Esophagus muscularis mucosa (tissue), 4 donors: ENCODE measurements around the gene CCDC12.

Source experiments
- EP300 ChIP-seq: sonication (generic); formaldehyde crosslinking; IDR thresholded peaks from one replicate; pipeline ENCODE4 v1.6.1; 2017; ENCODE audit warnings: antibody characterized with exemption
- POLR2A ChIP-seq: fragments of 450-650 bp; IDR thresholded peaks from one replicate; pipeline ENCODE4 v1.6.1; 2017; ENCODE audit warnings: antibody characterized with exemption, moderate library complexity, mild to moderate bottlenecking, low read depth
- POLR2AphosphoS5 ChIP-seq, 2 donors: sonication (generic); formaldehyde crosslinking; IDR thresholded peaks; one replicate each; pipeline ENCODE4 v1.6.1; 2017; ENCODE audit warnings: antibody characterized with exemption in 2 of 2
- TF ChIP-seq, protein P1 (sequence below), 3 experiments: fragments of 200-600 bp in 2 of 3; fragments of 450-650 bp in 1 of 3; sonication (generic) in 2 of 3; IDR thresholded peaks; one replicate each; pipeline ENCODE4 v1.5.1; 2017 to 2019; ENCODE audit warnings: antibody characterized with exemption in 3 of 3, mild to moderate bottlenecking in 2 of 3, moderate library complexity in 1 of 3

DNA sequence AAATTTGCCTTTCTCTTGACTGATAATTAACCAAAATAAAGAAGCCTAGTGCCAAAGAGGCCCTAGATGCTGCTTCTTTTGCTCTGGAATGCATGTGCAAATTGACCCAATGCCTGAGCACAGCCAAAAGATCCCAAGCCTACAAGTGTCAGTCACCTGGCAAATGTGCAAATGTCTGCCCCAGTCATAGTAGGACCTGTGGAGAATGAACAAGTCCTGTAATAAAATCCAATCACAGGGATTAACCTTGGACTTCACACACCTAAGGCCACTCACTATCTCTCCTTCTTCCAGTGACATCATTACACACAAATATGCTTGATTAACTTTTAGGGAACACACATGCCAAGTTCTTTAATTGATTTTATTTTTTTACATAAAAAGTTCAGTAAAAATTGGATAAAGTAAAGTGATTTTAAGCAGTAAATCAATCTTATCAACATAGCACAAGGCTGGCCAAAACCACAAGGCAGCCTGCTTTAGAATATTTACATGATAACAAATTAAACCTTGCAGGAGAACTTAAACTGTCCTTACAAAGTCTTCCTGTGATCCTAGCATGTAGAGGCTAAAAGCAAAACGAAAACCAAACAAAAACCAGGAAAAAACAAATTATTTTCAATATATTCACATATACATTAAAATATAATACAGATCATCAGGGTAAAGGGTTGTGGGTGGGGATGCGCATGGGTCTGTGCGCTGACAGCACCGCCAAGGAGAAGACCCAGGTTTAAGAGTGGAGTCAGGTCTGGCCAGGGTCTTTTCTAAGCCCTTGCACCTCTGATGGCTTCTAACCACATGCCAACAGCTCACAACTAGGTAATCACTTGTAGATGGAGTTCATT, 39.8 kb upstream of the CCDC12 start:
- TF ChIP-seq, protein P1, sequence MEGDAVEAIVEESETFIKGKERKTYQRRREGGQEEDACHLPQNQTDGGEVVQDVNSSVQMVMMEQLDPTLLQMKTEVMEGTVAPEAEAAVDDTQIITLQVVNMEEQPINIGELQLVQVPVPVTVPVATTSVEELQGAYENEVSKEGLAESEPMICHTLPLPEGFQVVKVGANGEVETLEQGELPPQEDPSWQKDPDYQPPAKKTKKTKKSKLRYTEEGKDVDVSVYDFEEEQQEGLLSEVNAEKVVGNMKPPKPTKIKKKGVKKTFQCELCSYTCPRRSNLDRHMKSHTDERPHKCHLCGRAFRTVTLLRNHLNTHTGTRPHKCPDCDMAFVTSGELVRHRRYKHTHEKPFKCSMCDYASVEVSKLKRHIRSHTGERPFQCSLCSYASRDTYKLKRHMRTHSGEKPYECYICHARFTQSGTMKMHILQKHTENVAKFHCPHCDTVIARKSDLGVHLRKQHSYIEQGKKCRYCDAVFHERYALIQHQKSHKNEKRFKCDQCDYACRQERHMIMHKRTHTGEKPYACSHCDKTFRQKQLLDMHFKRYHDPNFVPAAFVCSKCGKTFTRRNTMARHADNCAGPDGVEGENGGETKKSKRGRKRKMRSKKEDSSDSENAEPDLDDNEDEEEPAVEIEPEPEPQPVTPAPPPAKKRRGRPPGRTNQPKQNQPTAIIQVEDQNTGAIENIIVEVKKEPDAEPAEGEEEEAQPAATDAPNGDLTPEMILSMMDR (IDR thresholded peaks at IDR 0.05), result no peak
- TF ChIP-seq EP300 (no peak), POLR2A (no peak), POLR2AphosphoS5 (IDR thresholded peaks at IDR 0.05) (no peak)
